Parathyroid adenoma (tissue), 2 donors: Measurements from ENCODE around the gene TMEM184B.

Experiments
- H2AFZ ChIP-seq: fragments of 300-600 bp; sonication (generic); one replicate; pipeline ENCODE4 v1.7.0; 2017; ENCODE audit warnings: antibody characterized with exemption, mild to moderate bottlenecking
- H3K27ac ChIP-seq: fragments of 300-600 bp; sonication (generic); one replicate; pipeline ENCODE4 v1.7.0; 2017
- H3K27me3 ChIP-seq: fragments of 300-600 bp; sonication (generic); one replicate; pipeline ENCODE4 v1.7.0; 2017; ENCODE audit warnings: low read length; ENCODE audit not compliant: control insufficient read depth, insufficient read depth
- H3K36me3 ChIP-seq: fragments of 300-600 bp; sonication (generic); one replicate; pipeline ENCODE4 v1.7.0; 2017; ENCODE audit warnings: low read length; ENCODE audit not compliant: control insufficient read depth, insufficient read depth
- H3K4me1 ChIP-seq: fragments of 300-600 bp; sonication (generic); one replicate; pipeline ENCODE4 v1.7.0; 2017; ENCODE audit warnings: control low read depth
- H3K4me2 ChIP-seq: fragments of 300-600 bp; sonication (generic); one replicate; pipeline ENCODE4 v1.7.0; 2017; ENCODE audit warnings: low read length
- H3K4me3 ChIP-seq: fragments of 300-600 bp; sonication (generic); one replicate; pipeline ENCODE4 v1.7.0; 2017; ENCODE audit warnings: low read depth, low read length
- H3K79me2 ChIP-seq: fragments of 300-600 bp; sonication (generic); one replicate; pipeline ENCODE4 v1.7.0; 2017; ENCODE audit warnings: control low read depth
- H3K9ac ChIP-seq: fragments of 300-600 bp; sonication (generic); one replicate; pipeline ENCODE4 v1.7.0; 2017; ENCODE audit warnings: mild to moderate bottlenecking
- H3K9me3 ChIP-seq: fragments of 300-600 bp; sonication (generic); one replicate; pipeline ENCODE4 v1.7.0; 2017; ENCODE audit warnings: low read length; ENCODE audit not compliant: control insufficient read depth
- TF ChIP-seq, protein P1 (sequence below): fragments of 300-600 bp; sonication (generic); IDR thresholded peaks from one replicate; pipeline ENCODE4 v1.7.0; 2017; ENCODE audit warnings: antibody characterized with exemption, mild to moderate bottlenecking
- donor health status: primary hyperparathyroidism.

The TMEM184B gene

DNA sequence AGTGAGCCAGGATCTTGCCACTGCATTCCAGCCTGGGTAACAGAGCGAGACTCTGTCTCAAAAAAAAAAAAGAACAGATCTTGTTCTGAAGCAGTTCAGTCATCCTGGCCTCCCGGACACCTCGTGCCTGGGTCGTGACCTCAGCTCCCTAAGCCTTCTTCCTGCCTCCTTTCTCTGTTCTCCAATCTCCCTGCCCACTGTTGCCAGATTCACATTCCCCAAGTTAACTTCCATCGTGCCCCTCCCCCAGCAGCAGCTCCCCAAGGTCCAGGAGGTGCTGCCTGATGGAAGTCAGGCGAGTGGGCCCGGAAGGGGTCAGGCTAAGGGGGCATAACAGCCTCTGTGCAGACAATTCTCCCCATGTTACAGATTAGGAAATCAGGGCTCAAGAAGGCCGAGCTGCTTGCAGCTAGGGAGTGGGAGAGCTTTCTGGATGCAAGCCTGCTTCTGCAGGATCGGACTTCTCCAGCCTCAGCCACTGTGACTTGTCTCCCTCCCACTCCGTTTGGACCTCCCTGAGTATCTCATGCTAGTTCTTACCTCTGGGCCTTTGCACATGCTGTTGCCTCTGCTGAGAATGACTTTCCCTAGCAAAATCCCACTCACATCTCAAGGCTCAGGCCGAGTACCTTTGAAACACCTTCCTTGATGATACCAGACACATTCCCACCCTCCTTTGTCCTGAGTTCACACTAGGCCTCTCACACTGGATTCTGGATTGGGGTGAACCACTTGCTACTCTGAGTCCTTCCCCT, 14.3 kb upstream of the TMEM184B start:
- no peaks in the 10 kb centered on the region for H3K9me3 ChIP-seq
- H3K9ac ChIP-seq = no peak overlapping the region
- no peaks in the 10 kb centered on the region for H3K27me3 ChIP-seq
- H3K27ac ChIP-seq = no peak overlapping the region
- H3K4me1 ChIP-seq = no peaks in the 10 kb centered on the region
- no peaks in the 10 kb centered on the region for H3K36me3 ChIP-seq
- H3K4me2 ChIP-seq = no peak overlapping the region
- no peaks in the 10 kb centered on the region for H3K79me2 ChIP-seq
- TF ChIP-seq, protein P1, sequence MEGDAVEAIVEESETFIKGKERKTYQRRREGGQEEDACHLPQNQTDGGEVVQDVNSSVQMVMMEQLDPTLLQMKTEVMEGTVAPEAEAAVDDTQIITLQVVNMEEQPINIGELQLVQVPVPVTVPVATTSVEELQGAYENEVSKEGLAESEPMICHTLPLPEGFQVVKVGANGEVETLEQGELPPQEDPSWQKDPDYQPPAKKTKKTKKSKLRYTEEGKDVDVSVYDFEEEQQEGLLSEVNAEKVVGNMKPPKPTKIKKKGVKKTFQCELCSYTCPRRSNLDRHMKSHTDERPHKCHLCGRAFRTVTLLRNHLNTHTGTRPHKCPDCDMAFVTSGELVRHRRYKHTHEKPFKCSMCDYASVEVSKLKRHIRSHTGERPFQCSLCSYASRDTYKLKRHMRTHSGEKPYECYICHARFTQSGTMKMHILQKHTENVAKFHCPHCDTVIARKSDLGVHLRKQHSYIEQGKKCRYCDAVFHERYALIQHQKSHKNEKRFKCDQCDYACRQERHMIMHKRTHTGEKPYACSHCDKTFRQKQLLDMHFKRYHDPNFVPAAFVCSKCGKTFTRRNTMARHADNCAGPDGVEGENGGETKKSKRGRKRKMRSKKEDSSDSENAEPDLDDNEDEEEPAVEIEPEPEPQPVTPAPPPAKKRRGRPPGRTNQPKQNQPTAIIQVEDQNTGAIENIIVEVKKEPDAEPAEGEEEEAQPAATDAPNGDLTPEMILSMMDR = no peak
- no peak overlapping the region for H2AFZ ChIP-seq
- H3K4me3 ChIP-seq = no peak overlapping the region

DNA sequence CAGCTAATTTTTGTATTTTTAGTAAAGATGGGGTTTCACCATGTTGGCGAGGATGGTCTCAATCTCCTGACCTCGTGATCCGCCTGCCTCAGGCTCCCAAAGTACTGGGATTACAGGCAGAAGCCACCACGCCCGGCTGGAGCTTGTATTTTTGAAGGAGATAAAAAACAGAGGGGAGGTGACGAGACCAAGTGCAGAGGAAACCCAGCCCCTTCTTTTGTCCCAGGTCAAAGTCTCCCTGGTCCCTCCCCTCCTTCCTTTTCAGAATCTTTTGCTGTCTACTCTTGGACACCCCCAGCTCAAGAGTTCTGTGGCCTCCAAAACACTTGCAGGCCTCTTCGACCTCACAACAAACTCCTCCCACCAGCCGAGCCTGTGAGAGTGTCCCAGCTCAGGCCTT, 12.2 kb upstream of the TMEM184B start:
- Histone ChIP-seq H3K79me2 (no peaks in the 10 kb centered on the region), H3K27me3 (no peaks in the 10 kb centered on the region), H3K4me3 (no peak overlapping the region), H3K36me3 (no peaks in the 10 kb centered on the region), H3K9ac (no peak overlapping the region), H3K4me2 (no peak overlapping the region), H2AFZ (no peak overlapping the region), H3K27ac (no peak overlapping the region), H3K9me3 (no peaks in the 10 kb centered on the region), H3K4me1 (no peaks in the 10 kb centered on the region)
- TF ChIP-seq, protein P1 = no peak

DNA sequence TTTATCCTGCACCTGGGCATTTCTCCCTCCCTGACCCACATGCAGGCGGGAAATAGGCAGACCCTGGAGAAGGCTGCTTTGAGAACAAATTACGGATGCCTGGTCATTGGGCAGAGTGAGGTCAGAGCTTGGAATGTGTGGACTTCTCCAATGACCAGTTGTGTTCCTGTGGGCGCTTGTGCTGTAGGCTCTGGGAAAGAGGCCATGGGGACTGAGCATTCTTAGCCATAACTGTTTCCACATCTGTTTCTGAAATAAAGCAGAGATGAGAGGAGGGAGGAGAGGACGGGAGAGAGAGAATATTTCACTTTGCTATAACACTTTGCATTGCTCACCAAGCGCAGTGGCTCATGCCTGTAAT, 11.2 kb upstream of the TMEM184B start:
- Histone ChIP-seq H3K36me3 (no peaks in the 10 kb centered on the region), H3K9ac (no peak overlapping the region), H3K4me2 (no peak overlapping the region), H3K4me1 (no peaks in the 10 kb centered on the region), H2AFZ (no peak overlapping the region), H3K27ac (no peak overlapping the region), H3K79me2 (no peaks in the 10 kb centered on the region), H3K27me3 (no peaks in the 10 kb centered on the region), H3K4me3 (no peak overlapping the region), H3K9me3 (no peaks in the 10 kb centered on the region)
- TF ChIP-seq, protein P1 = no peak

DNA sequence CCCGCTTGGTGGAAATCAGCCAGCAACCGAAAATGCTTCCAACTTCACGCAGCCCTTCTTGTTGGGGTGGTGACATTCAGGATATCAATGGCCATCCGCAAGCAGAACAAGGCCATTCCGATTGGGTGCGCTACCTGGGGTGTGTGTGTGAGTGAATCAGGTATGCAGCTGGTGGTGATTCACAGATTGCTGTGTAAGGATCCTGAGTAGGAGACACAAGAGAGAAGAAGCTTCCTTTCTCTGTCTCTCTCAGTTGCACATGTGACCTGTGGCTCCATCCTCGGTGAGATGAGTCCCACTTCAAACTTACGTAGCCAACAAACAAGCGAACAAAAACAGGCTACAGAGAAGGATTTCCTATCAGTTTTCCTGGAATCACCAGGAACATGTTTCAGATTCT, 9.6 kb upstream of the TMEM184B start:
- H3K36me3 ChIP-seq = no peaks in the 10 kb centered on the region
- no peak overlapping the region for H2AFZ ChIP-seq
- no peak overlapping the region for H3K9ac ChIP-seq
- H3K4me3 ChIP-seq = no peak overlapping the region
- H3K27ac ChIP-seq = no peak overlapping the region
- H3K4me1 ChIP-seq = no peaks in the 10 kb centered on the region
- no peaks in the 10 kb centered on the region for H3K27me3 ChIP-seq
- H3K79me2 ChIP-seq = no peaks in the 10 kb centered on the region
- H3K4me2 ChIP-seq = no peak overlapping the region
- TF ChIP-seq, protein P1 = no peak
- no peaks in the 10 kb centered on the region for H3K9me3 ChIP-seq

DNA sequence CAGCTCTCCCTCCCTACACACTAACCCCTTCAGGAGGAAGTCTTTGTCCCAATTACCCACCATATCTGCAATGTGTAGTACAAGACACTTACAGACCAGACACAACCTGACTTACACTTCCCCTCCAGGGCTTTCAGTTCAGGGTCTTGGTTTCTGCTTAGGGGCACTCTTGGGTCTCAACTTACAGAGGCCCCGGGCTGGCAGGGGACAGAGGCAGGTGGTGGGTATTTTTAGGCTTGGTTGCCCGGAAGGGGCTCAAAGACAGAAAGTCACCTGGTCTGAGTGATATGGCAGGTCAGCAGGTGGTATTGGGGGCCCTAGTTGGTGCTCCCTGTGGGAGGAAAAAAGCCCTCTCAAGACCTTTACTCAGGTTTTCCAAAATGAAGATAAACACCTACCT, 3.4 kb upstream of the TMEM184B start:
- Histone ChIP-seq H2AFZ (no peak overlapping the region), H3K4me1 (peaks cover 5% of the 10 kb centered on the region), H3K9ac (no peak overlapping the region), H3K4me2 (no peak overlapping the region), H3K9me3 (no peaks in the 10 kb centered on the region), H3K79me2 (peaks cover 11% of the 10 kb centered on the region), H3K4me3 (no peak overlapping the region), H3K27ac (no peak overlapping the region), H3K36me3 (no peaks in the 10 kb centered on the region), H3K27me3 (no peaks in the 10 kb centered on the region)
- TF ChIP-seq, protein P1 = no peak
